Epithelial cell of esophagus (primary cell): Measurements from ENCODE around the gene PLCB1.

Source experiments
- DNase-seq: peaks from one replicate; pipeline ENCODE4 v3.0.0; 2010; ENCODE audit warnings: low read depth
- H3K4me3 ChIP-seq: 2 replicates; pipeline ENCODE4 v1.5.1; 2011; ENCODE audit warnings: mild to moderate bottlenecking, low read length, control low read depth
- CTCF ChIP-seq: IDR thresholded peaks from 2 replicates; pipeline ENCODE4 v1.5.1; 2011; ENCODE audit warnings: low read depth, mild to moderate bottlenecking, low read length, control low read depth, inconsistent platforms; ENCODE audit not compliant: insufficient read depth; ENCODE audit errors: missing control alignments

Gene PLCB1

GRCh38 chr20:8225658-8226057, 93.6 kb downstream of the PLCB1 start:
- H3K4me3 ChIP-seq = no peak overlapping the region
- no peak for TF ChIP-seq CTCF
- DNase-seq = no peak

- TF ChIP-seq CTCF = no peak
- DNase-seq = no peak
- no peak overlapping the region for H3K4me3 ChIP-seq
Measured at GRCh38 chr20:8226106-8226505, 94.0 kb downstream of the PLCB1 start.

GRCh38 chr20:8227293-8227692, 95.2 kb downstream of the PLCB1 start:
- TF ChIP-seq CTCF = no peak
- no peak overlapping the region for H3K4me3 ChIP-seq
- no peak for DNase-seq

- H3K4me3 ChIP-seq = no peak overlapping the region
- DNase-seq = no peak
- no peak for TF ChIP-seq CTCF
Measured at GRCh38 chr20:8228315-8228714, 96.2 kb downstream of the PLCB1 start.

GRCh38 chr20:8229090-8229489, 97.0 kb downstream of the PLCB1 start:
- H3K4me3 ChIP-seq = no peak overlapping the region
- DNase-seq = no peak
- TF ChIP-seq CTCF = no peak

GRCh38 chr20:8231038-8231437, 99.0 kb downstream of the PLCB1 start:
- DNase-seq = no peak
- no peak for TF ChIP-seq CTCF
- H3K4me3 ChIP-seq = no peak overlapping the region

GRCh38 chr20:8232332-8232731, 100.3 kb downstream of the PLCB1 start:
- no peak overlapping the region for H3K4me3 ChIP-seq
- no peak for DNase-seq
- no peak for TF ChIP-seq CTCF
